Ovary (tissue), 3 donors: Measurements from ENCODE around the gene SKA1.
"Not testable (repeated sequence)": the region's sequence is repeated elsewhere in the genome, so short reads cannot be mapped to it uniquely, and the experiment has no call there.

Experiments used
- EP300 ChIP-seq: sonication (generic); formaldehyde crosslinking; IDR thresholded peaks from one replicate; pipeline ENCODE4 v1.6.1; 2017; ENCODE audit warnings: antibody characterized with exemption
- POLR2A ChIP-seq: fragments of 450-650 bp; IDR thresholded peaks from one replicate; pipeline ENCODE4 v1.6.1; 2017; ENCODE audit warnings: antibody characterized with exemption, mild to moderate bottlenecking, moderate library complexity
- TF ChIP-seq, protein P1 (sequence below), 3 donors: fragments of 450-650 bp in 2 of 3; fragments of 200-600 bp in 1 of 3; IDR thresholded peaks; one replicate each; pipeline versions ENCODE4 v1.5.1 to v1.8.0; 2016 to 2022; ENCODE audit warnings: antibody characterized with exemption in 3 of 3, mild to moderate bottlenecking in 1 of 3
- donor health status: DM: no; HTN: no; CAD: no.

GRCh38 chr18:50436742-50437141 lies 61.9 kb downstream of the SKA1 start:
- TF ChIP-seq POLR2A, EP300: not testable (repeated sequence)
- TF ChIP-seq, protein P1, sequence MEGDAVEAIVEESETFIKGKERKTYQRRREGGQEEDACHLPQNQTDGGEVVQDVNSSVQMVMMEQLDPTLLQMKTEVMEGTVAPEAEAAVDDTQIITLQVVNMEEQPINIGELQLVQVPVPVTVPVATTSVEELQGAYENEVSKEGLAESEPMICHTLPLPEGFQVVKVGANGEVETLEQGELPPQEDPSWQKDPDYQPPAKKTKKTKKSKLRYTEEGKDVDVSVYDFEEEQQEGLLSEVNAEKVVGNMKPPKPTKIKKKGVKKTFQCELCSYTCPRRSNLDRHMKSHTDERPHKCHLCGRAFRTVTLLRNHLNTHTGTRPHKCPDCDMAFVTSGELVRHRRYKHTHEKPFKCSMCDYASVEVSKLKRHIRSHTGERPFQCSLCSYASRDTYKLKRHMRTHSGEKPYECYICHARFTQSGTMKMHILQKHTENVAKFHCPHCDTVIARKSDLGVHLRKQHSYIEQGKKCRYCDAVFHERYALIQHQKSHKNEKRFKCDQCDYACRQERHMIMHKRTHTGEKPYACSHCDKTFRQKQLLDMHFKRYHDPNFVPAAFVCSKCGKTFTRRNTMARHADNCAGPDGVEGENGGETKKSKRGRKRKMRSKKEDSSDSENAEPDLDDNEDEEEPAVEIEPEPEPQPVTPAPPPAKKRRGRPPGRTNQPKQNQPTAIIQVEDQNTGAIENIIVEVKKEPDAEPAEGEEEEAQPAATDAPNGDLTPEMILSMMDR (IDR thresholded peaks at IDR 0.05) = not testable (repeated sequence)
